ENCODE results near the gene RAPGEF1. TPM values are rescaled to one million over a fixed set of nuclear protein-coding genes. Genes with fewer than 3 reads are reported as not detected.

Gene RAPGEF1
- total RNA-seq, 1 donor from 2014 or later: 76.8 TPM

GRCh38 chr9:131649646-131650045 is 90.2 kb downstream of the RAPGEF1 start:
- no peak overlapping the region for H3K4me3 ChIP-seq (ENCODE audit: insufficient read depth, low read depth, low read length)
- no peak overlapping the region for H3K4me2 ChIP-seq (ENCODE audit: low read length)
- no peaks in the 10 kb centered on the region for H3K9me3 Mint-ChIP-seq (ENCODE audit: unreplicated experiment)
- no peak overlapping the region for H2AFZ ChIP-seq (ENCODE audit: low read depth, low read length)
- peaks cover 11% of the 10 kb centered on the region for H3K36me3 Mint-ChIP-seq (ENCODE audit: low read depth, unreplicated experiment)
- H3K36me3 ChIP-seq (ENCODE audit: insufficient read depth, low read length): no peaks in the 10 kb centered on the region
- H3K27ac Mint-ChIP-seq (ENCODE audit: unreplicated experiment): no peak overlapping the region
- H3K27me3 Mint-ChIP-seq (ENCODE audit: low read depth, unreplicated experiment): no peaks in the 10 kb centered on the region
- TF ChIP-seq, protein P1, sequence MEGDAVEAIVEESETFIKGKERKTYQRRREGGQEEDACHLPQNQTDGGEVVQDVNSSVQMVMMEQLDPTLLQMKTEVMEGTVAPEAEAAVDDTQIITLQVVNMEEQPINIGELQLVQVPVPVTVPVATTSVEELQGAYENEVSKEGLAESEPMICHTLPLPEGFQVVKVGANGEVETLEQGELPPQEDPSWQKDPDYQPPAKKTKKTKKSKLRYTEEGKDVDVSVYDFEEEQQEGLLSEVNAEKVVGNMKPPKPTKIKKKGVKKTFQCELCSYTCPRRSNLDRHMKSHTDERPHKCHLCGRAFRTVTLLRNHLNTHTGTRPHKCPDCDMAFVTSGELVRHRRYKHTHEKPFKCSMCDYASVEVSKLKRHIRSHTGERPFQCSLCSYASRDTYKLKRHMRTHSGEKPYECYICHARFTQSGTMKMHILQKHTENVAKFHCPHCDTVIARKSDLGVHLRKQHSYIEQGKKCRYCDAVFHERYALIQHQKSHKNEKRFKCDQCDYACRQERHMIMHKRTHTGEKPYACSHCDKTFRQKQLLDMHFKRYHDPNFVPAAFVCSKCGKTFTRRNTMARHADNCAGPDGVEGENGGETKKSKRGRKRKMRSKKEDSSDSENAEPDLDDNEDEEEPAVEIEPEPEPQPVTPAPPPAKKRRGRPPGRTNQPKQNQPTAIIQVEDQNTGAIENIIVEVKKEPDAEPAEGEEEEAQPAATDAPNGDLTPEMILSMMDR (IDR thresholded peaks at IDR 0.05; ENCODE audit: insufficient read depth, low read depth, low read length): no peak
- TF ChIP-seq EZH2 (IDR thresholded peaks at IDR 0.05; ENCODE audit: insufficient read depth, low read length): no peak
- no peaks in the 10 kb centered on the region for H3K4me1 ChIP-seq (ENCODE audit: insufficient read depth, low read length)
- no peaks in the 10 kb centered on the region for H3K9me3 ChIP-seq (ENCODE audit: insufficient read depth, low read depth, low read length)
- peaks cover 15% of the 10 kb centered on the region for H3K79me2 ChIP-seq (ENCODE audit: insufficient read depth, low read length)
- no peak for DNase-seq (ENCODE audit: low read depth)
- H4K20me1 ChIP-seq (ENCODE audit: insufficient read depth, low read length): peaks cover 36% of the 10 kb centered on the region
- no peak overlapping the region for H3K27ac ChIP-seq (ENCODE audit: low read depth, low read length)
- no peaks in the 10 kb centered on the region for H3K27me3 ChIP-seq (ENCODE audit: insufficient read depth, low read length)
- FAIRE-seq: no peak
- H3K9ac ChIP-seq (ENCODE audit: low read length): no peak overlapping the region
- peaks cover 14% of the 10 kb centered on the region for H3K4me1 Mint-ChIP-seq (ENCODE audit: low read depth, unreplicated experiment)
- no peak overlapping the region for H3K4me3 Mint-ChIP-seq (ENCODE audit: unreplicated experiment)

DNA sequence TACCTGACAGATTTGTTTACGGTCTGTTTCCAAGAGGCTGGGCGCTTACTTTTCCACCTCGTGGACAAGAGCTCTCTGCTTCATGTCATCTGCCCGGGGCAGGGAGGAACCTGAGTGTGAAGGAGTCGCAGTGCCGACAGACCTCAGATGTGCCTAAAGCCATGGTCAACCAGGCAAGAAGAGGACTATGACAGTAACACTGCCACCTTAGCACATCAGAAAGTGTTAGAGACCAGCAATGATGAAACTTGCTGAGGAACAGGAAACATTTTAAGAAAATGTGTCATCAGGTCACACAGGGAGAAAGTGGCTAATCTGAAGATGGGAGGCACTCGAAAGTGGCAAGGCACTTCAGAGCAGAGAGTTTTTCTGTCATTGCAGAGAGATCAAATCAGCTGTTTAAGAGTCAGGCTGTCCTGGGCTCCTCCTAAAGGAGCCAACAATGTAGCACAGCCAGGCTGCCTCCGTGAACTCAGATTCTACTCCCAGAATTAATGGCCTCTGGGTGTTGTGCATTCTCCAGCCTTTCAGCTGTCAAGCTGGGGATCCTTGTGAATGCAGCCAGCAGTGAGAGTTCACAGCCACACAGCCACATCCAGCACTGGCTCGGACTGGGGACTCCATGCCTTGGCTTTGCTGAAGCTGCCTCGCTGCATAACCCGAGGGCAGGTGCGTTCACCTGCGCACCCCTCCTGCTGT is 94.6 kb downstream of the RAPGEF1 start:
- Mint-ChIP-seq H3K4me1 (ENCODE audit: low read depth, unreplicated experiment) (peaks cover 11% of the 10 kb centered on the region), H3K27me3 (ENCODE audit: low read depth, unreplicated experiment) (no peaks in the 10 kb centered on the region), H3K36me3 (ENCODE audit: low read depth, unreplicated experiment) (peaks cover 13% of the 10 kb centered on the region), H3K27ac (ENCODE audit: unreplicated experiment) (no peak overlapping the region), H3K9me3 (ENCODE audit: unreplicated experiment) (no peaks in the 10 kb centered on the region), H3K4me3 (ENCODE audit: unreplicated experiment) (no peak overlapping the region)
- no peaks in the 10 kb centered on the region for H3K79me2 ChIP-seq (ENCODE audit: insufficient read depth, low read length)
- TF ChIP-seq, protein P1 (IDR thresholded peaks at IDR 0.05; ENCODE audit: insufficient read depth, low read depth, low read length): no peak
- no peak for TF ChIP-seq EZH2 (IDR thresholded peaks at IDR 0.05; ENCODE audit: insufficient read depth, low read length)
- H3K27me3 ChIP-seq (ENCODE audit: insufficient read depth, low read length): no peaks in the 10 kb centered on the region
- no peaks in the 10 kb centered on the region for H3K9me3 ChIP-seq (ENCODE audit: insufficient read depth, low read depth, low read length)
- DNase-seq (ENCODE audit: low read depth) (no peak), FAIRE-seq (no peak)
- peaks cover 20% of the 10 kb centered on the region for H4K20me1 ChIP-seq (ENCODE audit: insufficient read depth, low read length)
- H3K4me3 ChIP-seq (ENCODE audit: insufficient read depth, low read depth, low read length): no peak overlapping the region
- no peak overlapping the region for H3K4me2 ChIP-seq (ENCODE audit: low read length)
- no peaks in the 10 kb centered on the region for H3K36me3 ChIP-seq (ENCODE audit: insufficient read depth, low read length)
- H3K27ac ChIP-seq (ENCODE audit: low read depth, low read length): no peak overlapping the region
- no peaks in the 10 kb centered on the region for H3K4me1 ChIP-seq (ENCODE audit: insufficient read depth, low read length)
- no peak overlapping the region for H2AFZ ChIP-seq (ENCODE audit: low read depth, low read length)
- H3K9ac ChIP-seq (ENCODE audit: low read length): no peak overlapping the region

- peaks cover 14% of the 10 kb centered on the region for H3K4me1 Mint-ChIP-seq (ENCODE audit: low read depth, unreplicated experiment)
Measured at GRCh38 chr9:131642496-131643083, 97.3 kb downstream of the RAPGEF1 start.

More at GRCh38 chr9:131642496-131643083, 97.3 kb downstream of the RAPGEF1 start:
- Histone ChIP-seq H3K9me3 (ENCODE audit: insufficient read depth, low read depth, low read length) (no peaks in the 10 kb centered on the region), H3K4me2 (ENCODE audit: low read length) (no peak overlapping the region), H3K36me3 (ENCODE audit: insufficient read depth, low read length) (peaks cover 2% of the 10 kb centered on the region), H3K27me3 (ENCODE audit: insufficient read depth, low read length) (no peaks in the 10 kb centered on the region), H3K9ac (ENCODE audit: low read length) (no peak overlapping the region), H3K4me1 (ENCODE audit: insufficient read depth, low read length) (no peaks in the 10 kb centered on the region), H3K79me2 (ENCODE audit: insufficient read depth, low read length) (no peaks in the 10 kb centered on the region), H3K27ac (ENCODE audit: low read depth, low read length) (no peak overlapping the region), H3K4me3 (ENCODE audit: insufficient read depth, low read depth, low read length) (no peak overlapping the region), H4K20me1 (ENCODE audit: insufficient read depth, low read length) (peaks cover 16% of the 10 kb centered on the region), H2AFZ (ENCODE audit: low read depth, low read length) (no peak overlapping the region)
- FAIRE-seq (no peak), DNase-seq (ENCODE audit: low read depth) (no peak)
- Mint-ChIP-seq H3K27ac (ENCODE audit: unreplicated experiment) (no peak overlapping the region), H3K4me3 (ENCODE audit: unreplicated experiment) (no peak overlapping the region), H3K9me3 (ENCODE audit: unreplicated experiment) (no peaks in the 10 kb centered on the region), H3K27me3 (ENCODE audit: low read depth, unreplicated experiment) (no peaks in the 10 kb centered on the region), H3K36me3 (ENCODE audit: low read depth, unreplicated experiment) (peaks cover 13% of the 10 kb centered on the region)
- TF ChIP-seq EZH2 (IDR thresholded peaks at IDR 0.05; ENCODE audit: insufficient read depth, low read length): no peak
- TF ChIP-seq, protein P1 (IDR thresholded peaks at IDR 0.05; ENCODE audit: insufficient read depth, low read depth, low read length): no peak

Measured in astrocyte (in vitro differentiated cells and primary cell).